ENCODE data around the gene SLC16A14. TPM values are rescaled to one million over a fixed set of nuclear protein-coding genes. Genes with fewer than 3 reads are reported as not detected.

The SLC16A14 gene
- total and polyA plus RNA-seq, 10 of the 15 experiments (the other 5 are each of a cell fraction or from before 2014, with no cell fraction given), result 0.87 to 6.4 (median 4.1) TPM; not detected in 1

DNA sequence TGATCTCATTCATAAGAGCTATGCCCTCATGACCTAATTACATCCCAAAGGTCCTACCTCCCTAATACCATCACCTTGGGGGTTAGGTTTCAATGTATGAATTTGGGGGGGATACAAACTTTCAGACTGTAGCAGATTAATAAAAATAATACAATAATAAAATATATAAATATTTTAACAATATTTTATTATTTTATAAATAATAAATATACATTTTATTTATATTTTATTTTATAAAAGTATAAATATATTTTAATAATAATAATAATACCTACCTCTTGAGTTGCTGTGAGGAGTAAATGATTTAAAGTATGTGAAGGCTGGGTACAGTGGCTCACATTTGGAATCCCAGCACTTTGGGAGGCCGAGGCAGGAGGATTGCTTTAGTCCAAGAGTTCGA, 8.1 kb upstream of the SLC16A14 start:
- SMC1A ChIA-PET (ENCODE audit: uncharacterized antibody, unreplicated experiment), result interaction anchor here (1.9 kb wide), 1 partner anchor 10 kb away, joined by 10 read pairs; no protein-coding TSS in a partner anchor
- intact Hi-C loops (cut with micrococcal nuclease; ENCODE audit: unreplicated experiment) (no loop called here), in situ Hi-C loops (cut with MboI) (no loop called here)
- BruUV-seq (replicated peaks), result no TSS peak
- no peak for DNase-seq (ENCODE audit: low read depth, low spot score)
- WGBS (ENCODE audit: insufficient coverage, insufficient replicate concordance, low lambda C conversion rate, missing lambda C conversion rate), result 0% methylated on average over 2 of the region's 2 CpGs
- POLR2A ChIA-PET, result no interaction called here
- no peaks in the 10 kb centered on the region for H4K20me1 ChIP-seq (ENCODE audit: control insufficient read depth, insufficient read depth)
- H3K9ac ChIP-seq (ENCODE audit: control insufficient read depth, insufficient read depth, low read length), result no peak overlapping the region
- H3K79me2 ChIP-seq (ENCODE audit: control insufficient read depth, insufficient read depth, low read length), result no peaks in the 10 kb centered on the region
- no peaks in the 10 kb centered on the region for H3K27me3 ChIP-seq (replicated peaks in 1 of 2; ENCODE audit: control insufficient read depth in 2 of 2, insufficient read depth in 2 of 2, low read length in 1 of 2)
- H3K4me1 ChIP-seq (ENCODE audit: control insufficient read depth, insufficient read depth, low read length), result no peaks in the 10 kb centered on the region
- no peak for ATAC-seq
- no peaks in the 10 kb centered on the region for H3K9me3 ChIP-seq (replicated peaks; ENCODE audit: control insufficient read depth, insufficient read depth, low read length)
- H2AFZ ChIP-seq (ENCODE audit: control insufficient read depth, low read depth, low read length), result no peak overlapping the region
- H3K4me2 ChIP-seq (ENCODE audit: control insufficient read depth, insufficient read depth), result no peak overlapping the region
- no peaks in the 10 kb centered on the region for H3K36me3 ChIP-seq (ENCODE audit: control insufficient read depth in 2 of 2, insufficient read depth in 2 of 2, low read length in 1 of 2)
- H3K27ac ChIP-seq (ENCODE audit: control insufficient read depth, insufficient read depth), result no peak overlapping the region
- CTCF ChIA-PET, result interaction anchor here (0.8 to 5.8 kb wide), 3 partner anchors 9 to 126 kb away, joined by 3 to 35 read pairs (median 4); partner anchors contain the start of gene SLC16A14
- no peak overlapping the region for H3K4me3 ChIP-seq
- no peak for FAIRE-seq
- RAD21 ChIA-PET (ENCODE audit: unreplicated experiment), result interaction anchor here (0.7 kb wide), 1 partner anchor 12 kb away, joined by 3 read pairs; no protein-coding TSS in a partner anchor
- TF ChIP-seq, protein P1, sequence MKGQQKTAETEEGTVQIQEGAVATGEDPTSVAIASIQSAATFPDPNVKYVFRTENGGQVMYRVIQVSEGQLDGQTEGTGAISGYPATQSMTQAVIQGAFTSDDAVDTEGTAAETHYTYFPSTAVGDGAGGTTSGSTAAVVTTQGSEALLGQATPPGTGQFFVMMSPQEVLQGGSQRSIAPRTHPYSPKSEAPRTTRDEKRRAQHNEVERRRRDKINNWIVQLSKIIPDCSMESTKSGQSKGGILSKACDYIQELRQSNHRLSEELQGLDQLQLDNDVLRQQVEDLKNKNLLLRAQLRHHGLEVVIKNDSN (IDR thresholded peaks at IDR 0.05; ENCODE audit: borderline replicate concordance, extremely low read length, insufficient read depth, low read depth, low read length), result no peak
- no peak for TF ChIP-seq POLR2AphosphoS2 (IDR thresholded peaks at IDR 0.05; ENCODE audit: low read depth, low read length)
- TF ChIP-seq, protein P2, sequence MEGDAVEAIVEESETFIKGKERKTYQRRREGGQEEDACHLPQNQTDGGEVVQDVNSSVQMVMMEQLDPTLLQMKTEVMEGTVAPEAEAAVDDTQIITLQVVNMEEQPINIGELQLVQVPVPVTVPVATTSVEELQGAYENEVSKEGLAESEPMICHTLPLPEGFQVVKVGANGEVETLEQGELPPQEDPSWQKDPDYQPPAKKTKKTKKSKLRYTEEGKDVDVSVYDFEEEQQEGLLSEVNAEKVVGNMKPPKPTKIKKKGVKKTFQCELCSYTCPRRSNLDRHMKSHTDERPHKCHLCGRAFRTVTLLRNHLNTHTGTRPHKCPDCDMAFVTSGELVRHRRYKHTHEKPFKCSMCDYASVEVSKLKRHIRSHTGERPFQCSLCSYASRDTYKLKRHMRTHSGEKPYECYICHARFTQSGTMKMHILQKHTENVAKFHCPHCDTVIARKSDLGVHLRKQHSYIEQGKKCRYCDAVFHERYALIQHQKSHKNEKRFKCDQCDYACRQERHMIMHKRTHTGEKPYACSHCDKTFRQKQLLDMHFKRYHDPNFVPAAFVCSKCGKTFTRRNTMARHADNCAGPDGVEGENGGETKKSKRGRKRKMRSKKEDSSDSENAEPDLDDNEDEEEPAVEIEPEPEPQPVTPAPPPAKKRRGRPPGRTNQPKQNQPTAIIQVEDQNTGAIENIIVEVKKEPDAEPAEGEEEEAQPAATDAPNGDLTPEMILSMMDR (IDR thresholded peaks at IDR 0.05 in 2 of 3, conservative IDR thresholded peaks at IDR 0.05 in 1 of 3; ENCODE audit: control insufficient read depth in 2 of 3, extremely low read depth in 1 of 3, insufficient read depth in 1 of 3, low read depth in 3 of 3, low read length in 3 of 3), result no peak
- no peak for TF ChIP-seq NRF1 (conservative IDR thresholded peaks at IDR 0.05; ENCODE audit: low read depth, low read length)
- TF ChIP-seq ZNF622 (IDR thresholded peaks at IDR 0.05), result no peak
- TF ChIP-seq MYB (IDR thresholded peaks at IDR 0.05; ENCODE audit: borderline replicate concordance, low read depth, low read length), result no peak
- no peak for TF ChIP-seq EED (IDR thresholded peaks at IDR 0.05; ENCODE audit: low read depth)
- TF ChIP-seq, protein P3, sequence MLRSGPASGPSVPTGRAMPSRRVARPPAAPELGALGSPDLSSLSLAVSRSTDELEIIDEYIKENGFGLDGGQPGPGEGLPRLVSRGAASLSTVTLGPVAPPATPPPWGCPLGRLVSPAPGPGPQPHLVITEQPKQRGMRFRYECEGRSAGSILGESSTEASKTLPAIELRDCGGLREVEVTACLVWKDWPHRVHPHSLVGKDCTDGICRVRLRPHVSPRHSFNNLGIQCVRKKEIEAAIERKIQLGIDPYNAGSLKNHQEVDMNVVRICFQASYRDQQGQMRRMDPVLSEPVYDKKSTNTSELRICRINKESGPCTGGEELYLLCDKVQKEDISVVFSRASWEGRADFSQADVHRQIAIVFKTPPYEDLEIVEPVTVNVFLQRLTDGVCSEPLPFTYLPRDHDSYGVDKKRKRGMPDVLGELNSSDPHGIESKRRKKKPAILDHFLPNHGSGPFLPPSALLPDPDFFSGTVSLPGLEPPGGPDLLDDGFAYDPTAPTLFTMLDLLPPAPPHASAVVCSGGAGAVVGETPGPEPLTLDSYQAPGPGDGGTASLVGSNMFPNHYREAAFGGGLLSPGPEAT (IDR thresholded peaks at IDR 0.05; ENCODE audit: low read depth), result no peak
- no peak for TF ChIP-seq NFYA (IDR thresholded peaks at IDR 0.05; ENCODE audit: borderline replicate concordance, low read depth, low read length)
- no peak for TF ChIP-seq PAX8 (IDR thresholded peaks at IDR 0.05)
- TF ChIP-seq, protein P4, sequence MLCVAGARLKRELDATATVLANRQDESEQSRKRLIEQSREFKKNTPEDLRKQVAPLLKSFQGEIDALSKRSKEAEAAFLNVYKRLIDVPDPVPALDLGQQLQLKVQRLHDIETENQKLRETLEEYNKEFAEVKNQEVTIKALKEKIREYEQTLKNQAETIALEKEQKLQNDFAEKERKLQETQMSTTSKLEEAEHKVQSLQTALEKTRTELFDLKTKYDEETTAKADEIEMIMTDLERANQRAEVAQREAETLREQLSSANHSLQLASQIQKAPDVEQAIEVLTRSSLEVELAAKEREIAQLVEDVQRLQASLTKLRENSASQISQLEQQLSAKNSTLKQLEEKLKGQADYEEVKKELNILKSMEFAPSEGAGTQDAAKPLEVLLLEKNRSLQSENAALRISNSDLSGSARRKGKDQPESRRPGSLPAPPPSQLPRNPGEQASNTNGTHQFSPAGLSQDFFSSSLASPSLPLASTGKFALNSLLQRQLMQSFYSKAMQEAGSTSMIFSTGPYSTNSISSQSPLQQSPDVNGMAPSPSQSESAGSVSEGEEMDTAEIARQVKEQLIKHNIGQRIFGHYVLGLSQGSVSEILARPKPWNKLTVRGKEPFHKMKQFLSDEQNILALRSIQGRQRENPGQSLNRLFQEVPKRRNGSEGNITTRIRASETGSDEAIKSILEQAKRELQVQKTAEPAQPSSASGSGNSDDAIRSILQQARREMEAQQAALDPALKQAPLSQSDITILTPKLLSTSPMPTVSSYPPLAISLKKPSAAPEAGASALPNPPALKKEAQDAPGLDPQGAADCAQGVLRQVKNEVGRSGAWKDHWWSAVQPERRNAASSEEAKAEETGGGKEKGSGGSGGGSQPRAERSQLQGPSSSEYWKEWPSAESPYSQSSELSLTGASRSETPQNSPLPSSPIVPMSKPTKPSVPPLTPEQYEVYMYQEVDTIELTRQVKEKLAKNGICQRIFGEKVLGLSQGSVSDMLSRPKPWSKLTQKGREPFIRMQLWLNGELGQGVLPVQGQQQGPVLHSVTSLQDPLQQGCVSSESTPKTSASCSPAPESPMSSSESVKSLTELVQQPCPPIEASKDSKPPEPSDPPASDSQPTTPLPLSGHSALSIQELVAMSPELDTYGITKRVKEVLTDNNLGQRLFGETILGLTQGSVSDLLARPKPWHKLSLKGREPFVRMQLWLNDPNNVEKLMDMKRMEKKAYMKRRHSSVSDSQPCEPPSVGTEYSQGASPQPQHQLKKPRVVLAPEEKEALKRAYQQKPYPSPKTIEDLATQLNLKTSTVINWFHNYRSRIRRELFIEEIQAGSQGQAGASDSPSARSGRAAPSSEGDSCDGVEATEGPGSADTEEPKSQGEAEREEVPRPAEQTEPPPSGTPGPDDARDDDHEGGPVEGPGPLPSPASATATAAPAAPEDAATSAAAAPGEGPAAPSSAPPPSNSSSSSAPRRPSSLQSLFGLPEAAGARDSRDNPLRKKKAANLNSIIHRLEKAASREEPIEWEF (IDR thresholded peaks at IDR 0.05; ENCODE audit: insufficient replicate concordance, low read depth, low read length), result no peak
- TF ChIP-seq DPF2 (IDR thresholded peaks at IDR 0.05), result no peak
- TF ChIP-seq STAT3 (IDR thresholded peaks at IDR 0.05; ENCODE audit: low read depth, low read length), result no peak
- TF ChIP-seq, protein P5, sequence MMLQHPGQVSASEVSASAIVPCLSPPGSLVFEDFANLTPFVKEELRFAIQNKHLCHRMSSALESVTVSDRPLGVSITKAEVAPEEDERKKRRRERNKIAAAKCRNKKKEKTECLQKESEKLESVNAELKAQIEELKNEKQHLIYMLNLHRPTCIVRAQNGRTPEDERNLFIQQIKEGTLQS (IDR thresholded peaks at IDR 0.05; ENCODE audit: borderline replicate concordance, extremely low read depth, low read depth, low read length), result no peak

All from GM12878 (cell line).